Mammary epithelial cell (primary cell): Measurements from ENCODE around the gene GRK7.

Experiments
- CTCF ChIP-seq, 2 donors: IDR thresholded peaks in 1 of 2; conservative IDR thresholded peaks in 1 of 2; 2 replicates each; pipeline ENCODE4 v1.5.1; 2011 to 2012; ENCODE audit warnings: inconsistent platforms in 2 of 2, low read length in 2 of 2, mild to moderate bottlenecking in 2 of 2, control low read depth in 1 of 2, low read depth in 1 of 2; ENCODE audit not compliant: insufficient read depth in 1 of 2; ENCODE audit errors: extremely low read depth in 1 of 2
- EZH2 ChIP-seq: IDR thresholded peaks from 2 replicates; pipeline ENCODE4 v1.6.1; 2012; ENCODE audit warnings: low read length, inconsistent platforms, borderline replicate concordance

DNA sequence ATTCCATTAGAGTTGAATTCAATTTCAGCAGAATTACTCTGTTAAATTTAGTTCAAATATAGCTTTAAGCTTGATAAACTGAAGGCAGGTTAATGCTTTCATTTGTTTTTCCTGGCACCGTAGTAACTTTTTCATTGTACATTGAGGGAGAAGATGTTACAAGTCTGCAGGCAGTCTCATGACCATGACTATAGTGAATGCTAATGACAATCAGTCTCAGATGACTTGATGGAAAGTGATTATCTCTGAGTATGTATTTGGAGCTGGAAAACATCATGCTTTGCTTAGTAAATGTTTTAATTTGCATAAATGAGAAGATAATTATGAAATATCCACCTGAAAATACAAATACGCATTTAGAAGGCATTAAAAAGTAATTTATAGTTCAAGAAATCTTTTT lies 41.1 kb upstream of the GRK7 start:
- TF ChIP-seq EZH2 (no peak), CTCF (conservative IDR thresholded peaks at IDR 0.05 in 1 of 2, IDR thresholded peaks at IDR 0.05 in 1 of 2; ENCODE audit: extremely low read depth in 1 of 2, insufficient read depth in 1 of 2, low read depth in 1 of 2, low read length in 2 of 2) (no peak)
